PC-3 (cell line): ENCODE data around the gene HRC. TPM values are rescaled to one million over a fixed set of nuclear protein-coding genes. Genes with fewer than 3 reads are reported as not detected.

Experiments
- ATAC-seq: fragments of 200-7000 bp; cut with Tn5 transposase; 2 replicates; pipeline ENCODE4 v1.9.1; 2020; ENCODE audit warnings: mild to moderate bottlenecking, moderate library complexity
- BruUV-seq: library from RNA; stranded (reverse); fragments of 400-500 nt; replicated peaks from 2 replicates; lab custom pipeline; 2021; lab: Mats Ljungman, UMichigan
- CTCF ChIA-PET: fragments of 300-600 bp; sonication (Branson Sonifier 250); formaldehyde crosslinking; loops from one replicate; lab custom pipeline; 2022; ENCODE audit warnings: antibody characterized with exemption; lab: Charles Lee
- POLR2A ChIA-PET: fragments of 300-600 bp; sonication (Branson Sonifier 250); formaldehyde crosslinking; loops from one replicate; lab custom pipeline; 2022; ENCODE audit warnings: antibody characterized with exemption; ENCODE audit not compliant: unreplicated experiment; lab: Charles Lee
- DNase-seq: peaks from one replicate; pipeline ENCODE4 v3.0.0-alpha.2; 2015
- H2AFZ ChIP-seq: fragments of 300-600 bp; sonication (generic); 2 replicates; pipeline ENCODE4 v1.6.0; 2016; ENCODE audit warnings: antibody characterized with exemption, low read length
- H3F3A ChIP-seq: fragments of 300-600 bp; sonication (generic); one replicate; pipeline ENCODE4 v1.6.0; 2017; ENCODE audit warnings: antibody characterized with exemption, low read length, control low read depth, mild to moderate bottlenecking; ENCODE audit not compliant: unreplicated experiment
- H3K27ac ChIP-seq: fragments of 300-600 bp; sonication (generic); 2 replicates; pipeline ENCODE4 v1.5.1; 2016; ENCODE audit warnings: mild to moderate bottlenecking, low read length
- H3K27me3 ChIP-seq: fragments of 300-600 bp; sonication (generic); 2 replicates; pipeline ENCODE4 v1.6.1; 2016; ENCODE audit warnings: low read length, mixed read lengths
- H3K36me3 ChIP-seq: fragments of 300-600 bp; sonication (generic); 2 replicates; pipeline ENCODE4 v1.6.1; 2016; ENCODE audit warnings: low read depth, mixed run types, low read length, mixed read lengths
- H3K4me1 ChIP-seq: fragments of 300-600 bp; sonication (generic); 2 replicates; pipeline ENCODE4 v1.5.1; 2016; ENCODE audit warnings: low read length; ENCODE audit not compliant: insufficient read depth
- H3K4me2 ChIP-seq: fragments of 300-600 bp; sonication (generic); 2 replicates; pipeline ENCODE4 v1.6.0; 2016; ENCODE audit warnings: low read length
- H3K4me3 ChIP-seq: fragments of 300-600 bp; sonication (generic); 2 replicates; pipeline ENCODE4 v1.5.1; 2016; ENCODE audit warnings: mild to moderate bottlenecking, low read length, mixed read lengths
- H3K79me2 ChIP-seq: fragments of 300-600 bp; sonication (generic); 2 replicates; pipeline ENCODE4 v1.6.1; 2017; ENCODE audit warnings: low read length, mixed read lengths
- H3K9ac ChIP-seq: fragments of 300-600 bp; sonication (generic); 2 replicates; pipeline ENCODE4 v1.6.0; 2016; ENCODE audit warnings: mild to moderate bottlenecking, low read length
- H3K9me2 ChIP-seq: fragments of 300-600 bp; sonication (generic); replicated peaks from 2 replicates; pipeline ENCODE4 v1.6.1; 2016; ENCODE audit warnings: mixed run types, low read length, mixed read lengths
- H3K9me3 ChIP-seq: fragments of 300-600 bp; sonication (generic); 2 replicates; pipeline ENCODE4 v1.6.1; 2016; ENCODE audit warnings: low read length, mixed read lengths
- H4K20me1 ChIP-seq: fragments of 300-600 bp; sonication (generic); 2 replicates; pipeline ENCODE4 v1.6.1; 2016; ENCODE audit warnings: low read length, mixed read lengths
- EZH2 ChIP-seq: fragments of 300-600 bp; sonication (generic); IDR thresholded peaks from one replicate; pipeline ENCODE4 v1.6.1; 2017; ENCODE audit warnings: antibody characterized with exemption, mild to moderate bottlenecking, low read length; ENCODE audit not compliant: unreplicated experiment
- EZH2phosphoT487 ChIP-seq: fragments of 300-600 bp; sonication (generic); IDR thresholded peaks from 2 replicates; pipeline ENCODE4 v1.6.1; 2018; ENCODE audit warnings: mild to moderate bottlenecking, antibody characterized with exemption, low read length, borderline replicate concordance
- intact Hi-C: fragments of 100-400 bp; cut with micrococcal nuclease; formaldehyde crosslinking; loops from 2 replicates; pipeline ENCODE4 v1.9.0; 2023
- total RNA-seq: library from RNA; depleted of rRNA; stranded (reverse); fragments of >200 nt; gene quantifications from 2 replicates; pipeline ENCODE4 v1.2.3, GENCODE V29; 2014
- TF ChIP-seq, protein P1 (sequence below): fragments of 300-600 bp; sonication (generic); conservative IDR thresholded peaks from 2 replicates; pipeline ENCODE4 v1.5.1; 2017; ENCODE audit warnings: antibody characterized with exemption, low read depth, mild to moderate bottlenecking, low read length

The HRC gene
- total RNA-seq, 1 experiment from 2014 or later = not detected

DNA sequence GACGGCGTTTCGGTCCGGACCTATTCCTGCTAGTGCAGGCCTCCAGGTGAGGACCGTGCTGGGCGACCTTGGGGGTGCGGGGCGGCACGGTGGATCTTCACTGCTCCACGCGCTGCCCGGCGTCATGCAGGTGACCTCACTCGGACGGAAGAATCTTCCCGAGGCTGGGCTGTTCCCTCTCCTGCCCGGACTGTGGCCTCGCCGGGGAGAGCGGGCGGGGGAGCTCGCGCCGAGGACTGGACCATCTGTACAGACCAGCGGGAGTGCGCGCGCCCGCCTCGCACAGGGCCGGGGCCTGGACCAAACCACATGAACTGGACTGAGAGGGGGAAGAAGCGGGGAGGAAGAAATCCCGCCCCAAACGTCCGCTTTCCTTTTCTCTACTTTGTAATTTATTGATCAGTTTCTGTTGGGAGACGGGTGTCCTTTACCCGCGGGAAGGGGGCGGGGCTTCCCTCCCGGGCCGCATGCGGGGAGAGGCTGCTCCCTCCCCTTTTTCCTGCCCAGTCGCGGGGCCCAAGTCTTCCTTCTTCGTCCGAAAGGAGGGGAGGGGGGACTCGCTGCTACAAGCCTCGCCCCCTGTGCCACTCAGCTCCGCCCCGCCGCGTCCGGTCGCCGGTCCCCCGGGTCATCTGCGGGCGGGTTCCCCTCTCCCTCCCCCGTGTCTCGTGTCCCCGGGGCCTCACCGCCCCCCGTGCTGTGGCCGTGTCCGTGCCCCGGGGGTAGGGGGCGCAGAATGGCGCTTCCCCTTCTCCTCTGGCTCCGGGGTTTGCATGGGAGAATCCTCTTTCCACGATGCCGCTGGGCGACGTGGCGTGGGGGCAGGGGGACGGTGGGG lies 4.9 kb downstream of the HRC start:
- CTCF ChIA-PET = interaction anchor here (0.6 to 2.0 kb wide), 5 partner anchors 22 to 157 kb away, joined by 3 to 11 read pairs (median 4); partner anchors contain the start of genes GYS1 and RUVBL2
- H3K4me1 ChIP-seq = peaks cover 25% of the 10 kb centered on the region

DNA sequence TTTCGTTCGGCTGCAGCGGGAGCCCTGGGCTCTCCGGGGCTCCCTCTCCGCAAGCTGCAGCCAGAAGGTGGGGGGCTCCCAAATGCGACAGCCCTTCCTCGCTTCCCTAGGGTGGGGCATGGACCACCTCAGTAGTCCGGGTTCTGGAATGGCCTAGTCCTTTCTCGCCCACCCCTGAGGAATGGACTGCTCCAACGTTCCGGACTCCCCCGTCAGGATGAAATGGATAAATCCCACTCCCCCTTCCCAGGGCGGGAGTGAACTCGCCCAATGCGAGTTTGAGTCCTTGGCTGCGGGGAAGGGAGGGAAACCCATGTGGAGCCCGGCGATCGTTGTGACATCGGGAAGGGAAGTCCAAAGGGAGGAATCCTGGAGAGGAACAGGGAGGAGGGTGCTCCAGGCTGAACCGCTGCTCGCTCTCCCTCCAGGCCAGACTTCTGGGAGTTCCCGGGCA lies 5.5 kb downstream of the HRC start:
- TF ChIP-seq, protein P1, sequence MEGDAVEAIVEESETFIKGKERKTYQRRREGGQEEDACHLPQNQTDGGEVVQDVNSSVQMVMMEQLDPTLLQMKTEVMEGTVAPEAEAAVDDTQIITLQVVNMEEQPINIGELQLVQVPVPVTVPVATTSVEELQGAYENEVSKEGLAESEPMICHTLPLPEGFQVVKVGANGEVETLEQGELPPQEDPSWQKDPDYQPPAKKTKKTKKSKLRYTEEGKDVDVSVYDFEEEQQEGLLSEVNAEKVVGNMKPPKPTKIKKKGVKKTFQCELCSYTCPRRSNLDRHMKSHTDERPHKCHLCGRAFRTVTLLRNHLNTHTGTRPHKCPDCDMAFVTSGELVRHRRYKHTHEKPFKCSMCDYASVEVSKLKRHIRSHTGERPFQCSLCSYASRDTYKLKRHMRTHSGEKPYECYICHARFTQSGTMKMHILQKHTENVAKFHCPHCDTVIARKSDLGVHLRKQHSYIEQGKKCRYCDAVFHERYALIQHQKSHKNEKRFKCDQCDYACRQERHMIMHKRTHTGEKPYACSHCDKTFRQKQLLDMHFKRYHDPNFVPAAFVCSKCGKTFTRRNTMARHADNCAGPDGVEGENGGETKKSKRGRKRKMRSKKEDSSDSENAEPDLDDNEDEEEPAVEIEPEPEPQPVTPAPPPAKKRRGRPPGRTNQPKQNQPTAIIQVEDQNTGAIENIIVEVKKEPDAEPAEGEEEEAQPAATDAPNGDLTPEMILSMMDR = no peak
- no peak for TF ChIP-seq EZH2phosphoT487
- no peak for TF ChIP-seq EZH2
- Histone ChIP-seq H3K9me3 (no peaks in the 10 kb centered on the region), H3K4me2 (peak overlapping the region; percentile 91), H3K79me2 (no peaks in the 10 kb centered on the region), H3K27ac (peak overlapping the region; percentile 44), H3K36me3 (no peaks in the 10 kb centered on the region), H3K4me1 (peaks cover 25% of the 10 kb centered on the region), H3K9me2 (no peaks in the 10 kb centered on the region), H4K20me1 (no peaks in the 10 kb centered on the region), H3K9ac (peak overlapping the region; percentile 75), H3K4me3 (peak overlapping the region; percentile 71), H3F3A (no peaks in the 10 kb centered on the region), H2AFZ (peak overlapping the region; percentile 70), H3K27me3 (no peaks in the 10 kb centered on the region)
- peak; percentile 4 for ATAC-seq
- TSS peak; percentile 88 for BruUV-seq
- intact Hi-C loops = loop anchor here (1.0 kb wide), 1 partner anchor 50 kb away; no protein-coding TSS in a partner anchor
- POLR2A ChIA-PET = interaction anchor here (0.6 kb wide), 1 partner anchor 49 kb away, joined by 5 read pairs; no protein-coding TSS in a partner anchor
- DNase-seq = peak; percentile 74
- CTCF ChIA-PET = interaction anchor here (1.1 to 2.0 kb wide), 3 partner anchors 22 to 59 kb away, joined by 5 to 11 read pairs (median 6); no protein-coding TSS in a partner anchor

More for the DNA sequence above, 4.9 kb downstream of the HRC start:
- H3K4me3 ChIP-seq = peak overlapping the region; percentile 71
- H2AFZ ChIP-seq = peak overlapping the region; percentile 70
- DNase-seq (peak; percentile 86), ATAC-seq (peak; percentile 51)
- H3K27me3 ChIP-seq = no peaks in the 10 kb centered on the region
- intact Hi-C loops = loop anchor here (1.0 kb wide), 1 partner anchor 49 kb away; no protein-coding TSS in a partner anchor
- no peaks in the 10 kb centered on the region for H3K9me2 ChIP-seq
- no peaks in the 10 kb centered on the region for H3K9me3 ChIP-seq
- no TSS peak for BruUV-seq
- H3K79me2 ChIP-seq = no peaks in the 10 kb centered on the region
- peak overlapping the region; percentile 75 for H3K9ac ChIP-seq
- no peaks in the 10 kb centered on the region for H3K36me3 ChIP-seq
- peak overlapping the region; percentile 44 for H3K27ac ChIP-seq
- no peaks in the 10 kb centered on the region for H3F3A ChIP-seq
- H3K4me2 ChIP-seq = peak overlapping the region; percentile 91
- POLR2A ChIA-PET = no interaction called here
- TF ChIP-seq, protein P1 = no peak
- no peak for TF ChIP-seq EZH2
- TF ChIP-seq EZH2phosphoT487 = no peak
- no peaks in the 10 kb centered on the region for H4K20me1 ChIP-seq
